ENCODE measurements around the gene CROCC2.

Gene CROCC2

DNA sequence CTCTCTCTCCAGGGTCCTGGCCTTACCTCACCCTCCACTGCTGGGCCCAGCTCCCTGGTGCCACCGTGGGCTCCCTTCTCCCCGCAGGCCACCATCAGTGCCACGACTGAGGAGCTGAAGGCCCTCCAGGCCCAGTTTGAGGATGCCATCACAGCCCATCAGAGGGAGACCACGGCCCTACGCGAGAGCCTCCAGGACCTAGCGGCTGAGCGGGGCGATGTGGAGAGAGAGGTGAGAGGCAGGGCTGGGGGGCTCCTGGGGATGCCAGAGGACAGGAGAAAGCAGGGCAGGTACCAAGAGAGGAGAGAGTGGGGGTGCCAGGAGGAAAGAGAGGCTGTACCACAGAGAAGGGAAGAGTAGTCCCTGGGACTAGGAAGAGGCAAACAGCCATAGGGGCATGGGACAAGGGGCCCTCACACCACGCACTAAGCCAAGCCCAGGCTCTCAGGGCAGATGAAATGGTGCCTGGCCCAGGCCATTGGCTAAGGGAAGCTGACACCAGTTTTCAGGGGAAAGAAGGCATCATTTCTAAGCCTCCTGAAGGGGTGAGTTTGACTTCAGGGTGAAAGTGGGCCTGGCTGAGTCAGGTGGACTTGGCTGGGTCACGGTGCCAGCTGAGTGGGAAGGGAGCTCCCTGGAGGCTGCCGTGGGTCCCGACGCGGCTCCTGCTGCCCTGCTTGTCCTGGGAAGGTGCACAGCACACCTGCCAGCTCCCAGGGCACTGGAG lies 53.2 kb downstream of the CROCC2 start:
- DNase-seq: no peak

DNA sequence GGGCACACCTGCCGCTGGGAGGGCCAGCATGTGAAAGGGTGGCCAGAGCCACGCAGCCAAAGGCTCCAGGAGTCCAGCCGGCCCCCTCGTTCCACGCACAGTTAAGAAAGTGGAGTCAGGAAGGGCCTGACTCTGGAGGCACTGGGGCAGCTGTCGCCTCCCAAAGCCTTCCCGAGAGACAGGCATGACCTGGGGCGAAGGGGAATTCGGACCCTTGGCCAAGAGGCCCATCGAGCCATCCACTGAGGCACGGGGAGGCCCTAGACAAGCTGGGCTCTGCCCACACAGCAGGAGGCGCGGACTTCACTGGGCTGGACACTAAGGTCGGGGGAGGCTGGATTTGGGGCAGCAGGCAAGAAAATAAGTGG lies 53.8 kb downstream of the CROCC2 start:
- DNase-seq: no peak

DNA sequence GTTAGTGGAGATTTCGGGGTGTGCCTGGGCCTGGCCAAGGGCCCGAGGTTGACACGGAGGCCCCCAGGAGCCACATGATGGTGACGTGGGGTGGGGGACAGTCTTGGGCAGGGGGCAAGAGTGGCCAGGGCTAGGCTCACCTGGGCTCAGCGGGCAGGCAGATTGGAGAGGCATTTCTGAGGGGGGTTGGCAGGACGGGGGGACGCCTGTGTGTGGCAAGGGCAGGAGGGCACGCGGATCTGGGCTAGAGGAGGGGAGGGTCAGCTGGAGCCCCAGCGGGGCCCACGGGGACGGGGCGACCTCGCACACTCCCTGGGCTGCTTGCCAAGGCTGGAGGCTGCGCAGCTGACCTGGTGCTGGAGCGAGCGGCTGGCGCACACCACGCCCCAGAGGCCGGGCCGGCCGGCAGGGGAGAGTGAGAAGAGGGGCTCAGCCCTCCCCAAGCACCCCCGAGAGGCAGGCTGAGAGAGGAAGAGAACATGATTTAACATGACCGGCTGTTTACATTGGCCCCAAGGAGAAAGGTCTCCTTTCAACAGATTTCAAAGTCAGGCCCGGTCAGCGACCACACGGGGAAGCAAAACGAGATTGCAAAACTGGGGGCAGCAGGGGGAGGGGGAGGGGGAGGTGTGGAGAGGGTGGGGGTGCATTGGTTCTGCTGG lies 54.3 kb downstream of the CROCC2 start:
- DNase-seq: no peak

GRCh38 chr2:240960971-240961876 lies 55.1 kb downstream of the CROCC2 start:
- no peak for DNase-seq

DNA sequence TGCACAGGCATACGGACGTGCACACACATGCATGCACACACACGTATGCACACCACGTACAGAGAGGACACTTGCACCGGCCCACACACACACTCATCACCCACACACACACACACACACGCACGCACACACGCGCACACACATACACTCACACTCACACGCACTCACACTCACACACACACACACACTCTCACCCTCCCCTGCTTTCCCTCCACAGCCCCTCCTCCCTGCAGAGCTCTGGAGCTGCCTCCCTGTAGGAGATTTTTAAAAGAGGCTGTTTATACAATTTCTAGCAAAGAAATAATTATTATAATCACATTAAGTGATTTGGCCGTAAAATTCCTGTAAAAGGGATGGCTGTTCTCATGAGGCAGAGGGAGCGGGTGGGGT lies 55.8 kb downstream of the CROCC2 start:
- DNase-seq: no peak

GRCh38 chr2:240962300-240963064 lies 56.3 kb downstream of the CROCC2 start:
- DNase-seq: no peak

GRCh38 chr2:240963065-240963867 lies 57.1 kb downstream of the CROCC2 start:
- DNase-seq: no peak

GRCh38 chr2:240963868-240964703 lies 58.0 kb downstream of the CROCC2 start:
- no peak for DNase-seq

DNA sequence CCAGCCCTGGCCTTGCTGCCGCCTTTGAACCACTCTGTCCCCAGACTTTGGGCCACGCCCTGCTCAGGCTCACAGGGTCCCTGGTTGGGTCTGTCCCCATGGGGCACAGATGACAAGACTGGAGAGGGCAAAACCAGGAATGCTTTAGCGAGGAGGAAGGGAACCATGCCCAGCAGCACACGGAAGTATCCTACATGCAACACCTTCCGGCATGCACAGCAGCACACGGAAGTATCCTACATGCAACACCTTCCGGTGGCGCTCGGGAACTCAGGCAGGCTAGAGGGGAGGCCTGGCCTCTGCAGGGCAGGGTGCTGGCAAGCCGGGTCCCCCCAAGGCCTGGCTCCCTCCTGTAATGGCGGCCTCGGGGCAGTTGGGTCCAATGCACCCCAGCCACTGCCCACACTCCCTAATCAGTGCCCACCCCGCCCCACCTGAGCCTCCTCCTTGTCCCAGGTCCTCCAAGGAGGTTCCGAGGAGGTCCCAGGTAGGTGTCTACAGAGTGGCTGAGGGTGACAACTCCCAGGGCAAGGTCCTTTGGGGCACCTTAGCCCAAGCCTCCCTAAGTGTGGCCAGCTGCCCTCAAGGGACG lies 58.7 kb downstream of the CROCC2 start:
- DNase-seq: no peak

DNA sequence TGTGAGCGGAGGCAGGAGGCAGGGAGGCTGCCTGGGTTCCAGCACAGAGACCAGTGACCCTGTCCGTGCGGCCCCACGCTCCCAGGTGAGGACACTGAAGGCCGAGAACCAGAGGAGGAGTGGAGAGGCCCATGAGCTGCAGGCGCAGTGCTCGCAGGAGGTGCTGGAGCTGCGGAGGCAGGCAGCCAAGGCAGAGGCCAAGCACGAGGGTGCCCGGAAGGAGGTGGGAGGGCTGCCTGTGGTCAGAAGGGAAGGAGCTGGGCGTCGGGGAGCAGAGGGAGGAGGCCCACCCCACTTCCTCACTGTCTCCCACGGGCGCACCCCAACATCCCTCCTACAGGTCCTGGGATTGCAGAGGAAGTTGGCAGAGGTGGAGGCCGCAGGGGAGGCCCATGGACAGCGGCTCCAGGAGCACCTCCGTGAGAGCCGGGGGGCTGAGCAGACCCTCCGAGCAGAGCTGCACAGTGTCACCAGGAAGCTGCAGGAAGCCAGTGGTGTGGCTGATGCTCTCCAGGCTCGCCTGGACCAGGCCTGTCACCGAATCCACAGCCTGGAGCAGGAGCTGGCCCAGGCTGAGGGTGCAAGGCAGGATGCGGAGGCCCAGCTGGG lies 59.3 kb downstream of the CROCC2 start:
- DNase-seq: no peak

GRCh38 chr2:240965905-240966456 lies 59.8 kb downstream of the CROCC2 start:
- DNase-seq: no peak

DNA sequence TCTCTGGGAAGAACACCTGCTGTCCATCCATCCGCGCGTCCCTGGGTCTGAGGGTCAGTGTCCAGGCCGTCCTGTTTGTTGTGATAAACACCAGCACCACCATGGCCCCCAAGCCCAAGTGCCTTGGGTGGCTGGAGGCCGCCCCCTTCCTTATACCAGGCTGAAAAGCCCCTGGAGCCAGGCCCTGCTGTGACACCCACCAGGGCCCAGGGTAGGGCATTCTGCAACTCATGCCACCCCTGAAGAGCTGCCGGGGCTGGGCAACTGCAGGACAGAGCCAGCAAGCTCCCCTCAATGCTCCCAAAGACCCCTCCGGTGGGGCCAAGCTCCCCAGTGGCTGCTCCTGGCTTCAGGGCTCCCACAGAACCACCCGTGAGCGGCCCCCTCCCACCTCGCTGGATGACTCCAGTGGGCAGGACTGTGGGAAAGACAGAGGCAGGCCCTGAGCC lies 60.3 kb downstream of the CROCC2 start:
- no peak for DNase-seq

DNA sequence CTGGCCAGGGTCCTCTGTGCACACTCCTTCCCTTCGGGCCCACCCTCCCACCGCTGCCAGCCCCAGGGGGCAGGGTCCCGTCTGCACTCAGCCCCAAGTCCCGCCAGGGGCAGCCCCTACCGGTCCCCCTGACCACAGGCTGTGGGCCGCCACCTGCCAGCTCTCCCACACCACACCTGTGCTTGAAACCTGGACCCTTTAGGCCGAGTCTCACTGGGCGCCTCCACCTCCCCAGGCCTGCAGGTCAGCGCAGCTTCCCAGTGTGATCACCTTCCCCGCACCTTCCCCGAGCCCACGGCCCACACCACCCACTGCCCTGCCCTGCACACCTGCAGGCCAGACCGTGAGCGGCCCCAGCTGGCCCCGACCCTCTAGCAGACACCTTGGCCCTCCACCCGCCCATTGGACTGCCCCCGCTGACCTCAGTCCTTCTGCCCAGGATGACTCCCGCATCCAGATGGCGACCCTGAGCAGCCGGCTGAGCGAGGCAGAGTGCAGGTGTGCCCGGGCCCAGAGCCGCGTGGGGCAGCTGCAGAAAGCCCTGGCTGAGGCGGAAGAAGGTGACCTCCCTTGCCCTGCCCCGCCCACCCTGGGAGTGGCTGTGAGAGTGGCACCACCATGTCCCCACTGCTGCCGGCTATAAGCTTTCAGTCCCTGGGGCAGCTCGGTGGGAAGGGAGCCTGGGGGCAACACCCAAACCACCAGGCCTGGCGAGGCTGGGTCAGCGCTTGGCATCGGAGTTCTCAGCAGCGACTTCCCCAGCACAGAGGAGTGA lies 61.0 kb downstream of the CROCC2 start:
- DNase-seq: no peak

DNA sequence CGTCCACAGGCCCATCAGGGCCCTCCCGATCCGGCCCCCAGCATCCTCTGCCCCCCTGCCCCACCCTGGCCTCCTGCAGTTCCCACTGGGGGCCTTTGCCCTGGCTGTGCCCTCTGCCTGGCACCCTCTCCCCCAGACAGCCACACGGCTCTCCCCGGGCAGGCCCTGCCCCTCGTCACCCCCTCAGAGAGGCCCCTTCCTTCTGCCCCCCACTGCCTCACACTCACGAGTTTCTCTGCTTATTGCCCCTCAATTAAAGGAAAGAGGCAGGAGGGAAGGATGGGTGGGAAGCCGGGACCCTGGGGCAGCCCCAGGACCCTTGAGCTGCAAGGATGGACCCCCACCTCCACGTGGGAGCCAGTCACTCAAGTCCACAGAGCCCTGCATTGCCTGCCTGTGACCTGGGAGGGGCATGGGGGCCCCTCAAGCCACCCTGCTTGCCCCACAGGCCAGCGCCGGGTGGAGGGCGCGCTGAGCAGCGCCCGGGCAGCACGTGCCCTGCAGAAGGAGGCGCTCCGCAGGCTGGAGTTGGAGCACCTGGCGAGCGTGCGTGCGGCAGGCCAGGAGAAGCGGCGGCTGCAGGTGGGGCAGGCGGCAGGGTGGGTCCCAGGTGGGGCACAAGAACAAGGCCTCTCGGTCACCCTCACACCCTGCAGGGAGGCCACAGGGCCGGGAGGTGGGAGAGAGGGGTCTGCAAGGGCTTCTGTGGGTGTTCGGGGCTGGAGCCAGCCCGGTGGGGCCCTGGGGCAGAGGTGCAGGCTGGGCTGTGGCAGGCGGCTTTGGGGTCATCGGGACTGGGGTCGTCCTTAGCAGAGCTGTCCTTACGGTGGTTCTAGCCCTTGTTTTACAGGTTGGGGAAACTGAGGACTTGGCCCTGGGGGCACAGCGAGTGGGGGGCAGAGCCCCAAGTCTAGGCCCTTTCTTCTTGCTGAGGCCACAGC lies 61.8 kb downstream of the CROCC2 start:
- no peak for DNase-seq

DNA sequence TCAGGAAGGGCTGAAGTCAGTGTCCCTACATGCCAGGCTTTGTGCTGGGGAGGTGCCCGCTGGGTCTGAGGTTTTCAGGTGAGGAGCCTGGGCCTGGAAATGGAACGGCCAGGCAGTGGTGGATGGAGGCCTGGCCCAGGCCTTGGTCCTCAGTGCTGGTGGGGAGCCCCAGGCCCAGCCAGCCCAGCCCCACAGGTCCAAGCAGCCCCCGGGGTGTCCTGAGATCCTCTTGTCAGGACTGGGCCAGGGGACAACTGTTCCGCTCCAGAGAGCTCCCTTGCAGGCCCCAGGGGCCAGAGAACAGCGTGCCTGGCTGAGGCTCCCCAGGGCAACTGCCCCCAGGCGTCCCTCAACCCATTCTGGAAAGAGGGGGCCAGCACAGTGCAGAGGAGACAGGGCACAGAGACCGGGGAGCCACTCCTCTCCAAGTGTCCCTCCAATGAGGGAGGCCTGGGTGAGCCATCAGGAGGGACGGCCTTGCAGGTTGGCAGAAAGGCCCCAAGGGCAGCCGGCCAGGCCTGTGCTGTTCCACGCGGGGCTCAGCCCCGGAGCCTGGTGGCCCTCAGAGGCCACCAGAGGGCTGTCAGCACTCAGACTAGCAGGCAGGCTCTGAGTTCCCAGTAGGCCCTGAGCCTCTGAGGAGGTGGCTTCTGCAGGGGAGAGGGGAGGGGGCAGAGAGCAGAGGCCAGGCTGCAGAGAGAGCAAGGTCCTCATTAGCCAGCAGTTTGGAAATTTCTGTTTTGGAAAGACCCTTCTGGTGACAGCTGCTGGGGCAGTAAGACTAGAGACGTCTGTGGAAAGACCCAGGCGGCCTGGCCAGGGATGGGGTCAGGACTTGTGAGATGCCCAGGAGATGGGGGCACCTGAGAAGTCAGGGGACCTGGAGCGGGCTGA lies 62.8 kb downstream of the CROCC2 start:
- no peak for DNase-seq

GRCh38 chr2:240970104-240970503 lies 64.0 kb downstream of the CROCC2 start:
- no peak for DNase-seq

GRCh38 chr2:240970816-240971215 lies 64.7 kb downstream of the CROCC2 start:
- DNase-seq: no peak

Measured in CD4-positive, alpha-beta T cell treated with Interleukin-1 beta for 1 hour (primary cell).